Activated B cell treated with CpG ODN at 0.5 μM for 24 hours (primary cell): ENCODE measurements around the gene IQGAP3. TPM values are rescaled to one million over a fixed set of nuclear protein-coding genes. Genes with fewer than 3 reads are reported as not detected.

Experiments used
- ATAC-seq: fragments of 200-7000 bp; cut with Tn5 transposase; one replicate; pipeline ENCODE4 v1.10.0; 2021; ENCODE audit warnings: low read depth, mild to moderate bottlenecking, moderate library complexity
- CTCF ChIA-PET: fragments of 350-600 bp; sonication (Branson Sonifier 250); formaldehyde crosslinking; loops from one replicate; lab custom pipeline; 2021; ENCODE audit warnings: antibody characterized with exemption; lab: Charles Lee
- POLR2A ChIA-PET: fragments of 350-600 bp; sonication (Branson Sonifier 250); formaldehyde crosslinking; loops from one replicate; lab custom pipeline; 2021; ENCODE audit warnings: antibody characterized with exemption; lab: Charles Lee
- DNase-seq: peaks from one replicate; pipeline ENCODE4 v3.0.0; 2022
- H3K27ac Mint-ChIP-seq: one replicate; pipeline ENCODE4 v1.8.0; 2020; ENCODE audit warnings: mixed read lengths
- H3K27me3 Mint-ChIP-seq: one replicate; pipeline ENCODE4 v1.8.0; 2021; ENCODE audit warnings: mixed read lengths
- H3K36me3 Mint-ChIP-seq: one replicate; pipeline ENCODE4 v1.8.0; 2021; ENCODE audit warnings: low read depth, mixed read lengths
- H3K4me1 Mint-ChIP-seq: one replicate; pipeline ENCODE4 v1.8.0; 2021; ENCODE audit warnings: mixed read lengths
- H3K4me3 Mint-ChIP-seq: one replicate; pipeline ENCODE4 v1.8.0; 2020; ENCODE audit warnings: mild to moderate bottlenecking, mixed read lengths
- H3K9me3 Mint-ChIP-seq: one replicate; pipeline ENCODE4 v1.8.0; 2020; ENCODE audit warnings: mixed read lengths
- CTCF ChIP-seq: fragments of 200-600 bp; IDR thresholded peaks from one replicate; pipeline ENCODE4 v1.8.0; 2022; ENCODE audit warnings: antibody characterized with exemption, mild to moderate bottlenecking
- intact Hi-C: fragments of 100-400 bp; cut with micrococcal nuclease; formaldehyde crosslinking; loops from one replicate; pipeline ENCODE4 v1.15.1; 2024
- total RNA-seq: library from RNA; stranded (reverse); gene quantifications from 2 replicates; pipeline ENCODE4 v1.2.3, GENCODE V29; 2022

IQGAP3 gene
- total RNA-seq, 1 donor from 2014 or later: 0.29 TPM

DNA sequence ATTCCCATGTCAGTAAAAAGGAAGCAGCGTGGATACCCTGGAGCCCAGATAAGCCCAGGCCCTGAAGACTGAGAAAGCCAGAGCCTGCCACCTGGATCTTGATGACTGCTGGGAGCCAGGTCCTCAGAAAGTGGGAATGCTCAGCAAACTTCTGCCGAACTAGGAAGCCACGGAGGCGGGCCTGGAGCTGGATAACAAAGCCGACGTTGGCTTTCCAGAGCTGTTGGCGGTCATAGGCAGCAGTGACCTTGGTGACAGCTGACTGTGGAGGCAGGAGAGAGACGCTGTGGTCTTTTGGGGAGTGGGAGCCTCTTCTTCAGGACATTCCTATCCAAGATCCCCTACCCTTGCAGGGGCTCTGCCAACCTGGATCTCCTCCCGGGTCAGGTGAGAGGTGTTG is 24.4 kb downstream of the IQGAP3 start:
- intact Hi-C loops: loop anchor here (5.0 kb wide), 1 partner anchor 41 kb away; no protein-coding TSS in a partner anchor
- ChIA-PET POLR2A (interaction anchor here (0.6 to 1.2 kb wide), 2 partner anchors 55 to 59 kb away, joined by 3 to 5 read pairs; no protein-coding TSS in a partner anchor), CTCF (no interaction called here)
- Mint-ChIP-seq H3K36me3 (no peaks in the 10 kb centered on the region), H3K4me3 (no peak overlapping the region), H3K27me3 (no peaks in the 10 kb centered on the region), H3K27ac (no peak overlapping the region), H3K9me3 (no peaks in the 10 kb centered on the region), H3K4me1 (peaks cover 27% of the 10 kb centered on the region)
- no peak for TF ChIP-seq CTCF
- no peak for DNase-seq
- ATAC-seq: no peak

GRCh38 chr1:156547434-156547833 is 24.9 kb downstream of the IQGAP3 start:
- no peak for TF ChIP-seq CTCF
- ATAC-seq (no peak), DNase-seq (no peak)
- Mint-ChIP-seq H3K27ac (no peak overlapping the region), H3K4me3 (no peak overlapping the region), H3K36me3 (no peaks in the 10 kb centered on the region), H3K9me3 (no peaks in the 10 kb centered on the region), H3K4me1 (peaks cover 21% of the 10 kb centered on the region), H3K27me3 (no peaks in the 10 kb centered on the region)
- POLR2A ChIA-PET: interaction anchor here (0.6 to 1.2 kb wide), 2 partner anchors 55 to 59 kb away, joined by 3 to 5 read pairs; no protein-coding TSS in a partner anchor
- CTCF ChIA-PET: interaction anchor here (0.6 kb wide), 1 partner anchor 36 kb away, joined by 5 read pairs; no protein-coding TSS in a partner anchor
- intact Hi-C loops: loop anchor here (5.0 kb wide), 1 partner anchor 40 kb away; no protein-coding TSS in a partner anchor

- no peak for DNase-seq
- Mint-ChIP-seq H3K36me3 (no peaks in the 10 kb centered on the region), H3K4me1 (peaks cover 10% of the 10 kb centered on the region), H3K27me3 (no peaks in the 10 kb centered on the region), H3K9me3 (no peaks in the 10 kb centered on the region), H3K27ac (no peak overlapping the region), H3K4me3 (no peak overlapping the region)
- TF ChIP-seq CTCF: no peak
- ChIA-PET POLR2A (no interaction called here), CTCF (no interaction called here)
- intact Hi-C loops: loop anchor here (5.0 kb wide), 1 partner anchor 39 kb away; no protein-coding TSS in a partner anchor
- ATAC-seq: no peak
Measured at GRCh38 chr1:156546267-156546666, 26.1 kb downstream of the IQGAP3 start.

DNA sequence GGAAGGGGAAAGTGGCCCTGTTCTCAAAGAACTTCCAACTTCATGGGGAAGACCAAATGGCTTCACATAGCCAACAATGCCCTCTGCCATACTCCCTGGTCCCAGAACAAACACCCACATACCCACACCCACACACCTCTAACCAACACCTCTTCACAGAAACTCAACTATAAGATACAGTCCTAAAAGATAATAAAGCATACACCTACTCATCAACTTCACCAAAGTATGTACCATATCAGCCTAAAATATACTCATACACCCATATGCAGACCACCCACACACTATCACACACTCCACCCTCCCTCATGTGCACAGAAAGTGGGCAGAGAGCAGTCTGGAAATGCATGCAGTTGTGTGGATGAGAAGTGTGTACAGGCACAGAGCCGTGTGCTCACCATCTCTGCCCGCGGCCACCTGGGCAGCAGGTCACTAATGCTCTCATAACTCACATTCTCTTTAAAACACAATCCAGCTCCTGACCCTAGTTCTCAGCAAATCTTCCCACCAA is 27.7 kb downstream of the IQGAP3 start:
- POLR2A ChIA-PET: interaction anchor here (0.6 kb wide), 1 partner anchor 211 kb away, joined by 4 read pairs; no protein-coding TSS in a partner anchor
- no peaks in the 10 kb centered on the region for H3K4me1 Mint-ChIP-seq
- no peak for ATAC-seq
- CTCF ChIA-PET: no interaction called here
- H3K4me3 Mint-ChIP-seq: no peak overlapping the region
- intact Hi-C loops: loop anchor here (5.0 kb wide), 1 partner anchor 37 kb away; no protein-coding TSS in a partner anchor
- no peak for DNase-seq
- no peaks in the 10 kb centered on the region for H3K27me3 Mint-ChIP-seq
- TF ChIP-seq CTCF: no peak
- no peaks in the 10 kb centered on the region for H3K36me3 Mint-ChIP-seq
- no peak overlapping the region for H3K27ac Mint-ChIP-seq
- H3K9me3 Mint-ChIP-seq: no peaks in the 10 kb centered on the region

DNA sequence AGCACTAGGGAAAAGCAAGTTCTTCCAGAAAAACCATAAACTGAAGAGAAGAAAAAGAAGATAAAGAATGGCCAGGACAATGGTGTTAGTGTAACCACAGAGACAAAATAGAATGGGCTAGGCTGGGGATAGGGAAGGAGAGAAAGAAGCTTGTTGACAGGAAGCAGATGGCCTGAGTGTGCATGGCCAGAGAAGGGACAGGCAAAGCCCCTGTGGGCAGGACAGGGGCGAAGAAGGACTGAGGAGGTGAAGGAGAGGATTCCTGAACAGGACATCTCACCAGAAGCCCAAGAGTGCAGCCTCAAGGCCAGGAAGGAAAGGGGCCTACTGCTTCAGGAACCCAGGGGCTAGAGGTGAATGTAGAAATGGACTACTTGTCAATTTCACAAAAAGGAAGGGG is 29.3 kb downstream of the IQGAP3 start:
- no peak overlapping the region for H3K4me3 Mint-ChIP-seq
- no peaks in the 10 kb centered on the region for H3K36me3 Mint-ChIP-seq
- H3K4me1 Mint-ChIP-seq: no peaks in the 10 kb centered on the region
- no peaks in the 10 kb centered on the region for H3K27me3 Mint-ChIP-seq
- ChIA-PET CTCF (no interaction called here), POLR2A (interaction anchor here (1.1 to 1.2 kb wide), 2 partner anchors 38 to 42 kb away, joined by 5 to 7 read pairs; partner anchors contain the start of gene MEF2D)
- no peak for DNase-seq
- intact Hi-C loops: no loop called here
- TF ChIP-seq CTCF: no peak
- no peak for ATAC-seq
- H3K27ac Mint-ChIP-seq: no peak overlapping the region
- H3K9me3 Mint-ChIP-seq: no peaks in the 10 kb centered on the region
